GM12864 (cell line): ENCODE data around the gene MICA.
A peak's percentile ranks its signal among the peaks of the same experiment; 100 is the strongest.
"Not testable (repeated sequence)": the region's sequence is repeated elsewhere in the genome, so short reads cannot be mapped to it uniquely, and the experiment has no call there.

ENCODE experiments used
- DNase-seq: peaks from one replicate; pipeline ENCODE4 v3.0.0-alpha.2; 2011; ENCODE audit warnings: low read depth
- H3K4me3 ChIP-seq: 2 replicates; pipeline ENCODE4 v1.5.1; 2011; ENCODE audit warnings: mild to moderate bottlenecking, low read depth, low read length, control low read depth
- CTCF ChIP-seq: IDR thresholded peaks from 2 replicates; pipeline ENCODE4 v1.5.1; 2011; ENCODE audit warnings: low read depth, mild to moderate bottlenecking, moderate library complexity, low read length, control low read depth, inconsistent platforms; ENCODE audit errors: missing control alignments

MICA gene

DNA sequence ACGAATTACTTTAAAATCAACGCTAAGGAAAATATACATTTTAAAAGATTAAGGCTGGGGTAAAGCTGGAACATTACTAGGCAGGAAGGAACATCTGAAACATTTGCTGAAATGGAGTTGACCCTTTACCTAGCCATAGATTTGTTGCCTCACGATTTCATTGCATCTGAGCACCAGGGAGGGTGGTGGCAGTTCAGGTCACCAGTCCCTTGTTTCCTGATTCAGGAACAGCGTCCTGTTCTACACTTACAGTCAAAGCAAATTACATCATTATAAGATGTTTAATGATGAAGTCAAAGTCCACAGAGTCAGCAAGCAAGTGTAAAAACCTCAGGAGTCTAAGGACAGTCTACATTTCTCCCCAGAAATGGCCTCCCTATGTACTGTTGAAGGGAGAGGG, 9.0 kb upstream of the MICA start:
- DNase-seq = no peak
- H3K4me3 ChIP-seq = no peak overlapping the region
- no peak for TF ChIP-seq CTCF

GRCh38 chr6:31395832-31396231, 7.6 kb upstream of the MICA start:
- no peak for DNase-seq
- no peak overlapping the region for H3K4me3 ChIP-seq

GRCh38 chr6:31396422-31397152, 6.8 kb upstream of the MICA start:
- DNase-seq = peak; percentile 49
- peak; percentile 82 for TF ChIP-seq CTCF
- H3K4me3 ChIP-seq = no peak overlapping the region

More at GRCh38 chr6:31395832-31396231, 7.6 kb upstream of the MICA start:
- TF ChIP-seq CTCF = no peak

DNA sequence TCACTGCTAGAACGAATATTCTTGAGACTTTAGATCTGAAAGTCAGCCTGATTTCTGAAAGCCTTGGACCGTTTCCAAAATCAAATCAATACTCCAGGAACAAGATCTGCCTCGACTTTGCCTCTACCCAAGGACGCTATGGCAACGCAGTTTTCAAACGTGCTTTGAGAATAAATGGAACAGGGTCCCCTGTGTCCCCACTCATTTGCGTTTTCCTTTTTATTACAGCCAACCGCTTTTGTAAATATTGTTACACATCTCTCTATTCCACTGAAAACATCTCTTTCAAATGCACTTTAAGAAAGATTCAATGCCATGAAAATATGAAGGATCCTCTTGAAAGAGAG, 6.3 kb upstream of the MICA start:
- not testable (repeated sequence) for H3K4me3 ChIP-seq, DNase-seq

- no peak for TF ChIP-seq CTCF
- H3K4me3 ChIP-seq = no peak overlapping the region
- DNase-seq = no peak
These were observed 5.4 kb upstream of the MICA start for GRCh38 chr6:31397901-31398525.

GRCh38 chr6:31399589-31400466, 3.6 kb upstream of the MICA start:
- DNase-seq = peak; percentile 26
- TF ChIP-seq CTCF = peak; percentile 88
- peak overlapping the region; percentile 59 for H3K4me3 ChIP-seq
